ENCODE data around the gene NOL6. TPM values are rescaled to one million over a fixed set of nuclear protein-coding genes. Genes with fewer than 3 reads are reported as not detected.

Gene NOL6
- total RNA-seq, 1 experiment from 2014 or later: 36.4 TPM

- RAD21 ChIA-PET (ENCODE audit: low non-redundant PET in 1 of 2, low total read pairs in 2 of 2, uncharacterized antibody in 2 of 2, unreplicated experiment in 2 of 2): no interaction called here
- H3K27me3 ChIP-seq (ENCODE audit: insufficient read depth, low read length): no peaks in the 10 kb centered on the region
- DNase-seq (ENCODE audit: low read depth, low spot score) (no peak), ATAC-seq (no peak)
- peaks cover 39% of the 10 kb centered on the region for H3K79me2 ChIP-seq (ENCODE audit: insufficient read depth, low read length)
- peaks cover 23 to 47% of the 10 kb centered on the region in 2 experiments; a peak in 3 of 4 replicates for H3K36me3 ChIP-seq (ENCODE audit: control insufficient read depth in 1 of 2, insufficient read depth in 2 of 2, low read length in 2 of 2)
- H2AFZ ChIP-seq (ENCODE audit: low read depth, low read length, poor library complexity, severe bottlenecking): no peak overlapping the region
- H3K4me2 ChIP-seq (ENCODE audit: low read length): no peak overlapping the region
- H3K9me3 ChIP-seq (ENCODE audit: control insufficient read depth in 1 of 2, insufficient read depth in 1 of 2, low read depth in 1 of 2, low read length in 2 of 2): no peaks in the 10 kb centered on the region
- H4K20me1 ChIP-seq (ENCODE audit: insufficient read depth): no peaks in the 10 kb centered on the region
- no TSS peak for BruUV-seq (replicated peaks)
- H3K9me2 ChIP-seq (ENCODE audit: insufficient read depth): no peaks in the 10 kb centered on the region
- H3K9ac ChIP-seq (ENCODE audit: low read length): no peak overlapping the region
- CTCF ChIA-PET: interaction anchor here (1.7 kb wide), 1 partner anchor 96 kb away, joined by 4 read pairs; no protein-coding TSS in a partner anchor
- H3K4me3 ChIP-seq (replicated peaks in 1 of 2; ENCODE audit: low read depth in 1 of 2, low read length in 2 of 2): no peak overlapping the region
- intact Hi-C loops (cut with micrococcal nuclease): no loop called here
- no peak overlapping the region for H3K27ac ChIP-seq (ENCODE audit: low read depth, low read length)
- TF ChIP-seq EGR1 (IDR thresholded peaks at IDR 0.05; ENCODE audit: low read depth) (no peak), EZH2 (IDR thresholded peaks at IDR 0.05) (no peak), ZFX (IDR thresholded peaks at IDR 0.05) (no peak), EZH2phosphoT487 (IDR thresholded peaks at IDR 0.05; ENCODE audit: borderline replicate concordance) (no peak), JUND (IDR thresholded peaks at IDR 0.05) (no peak)
- TF ChIP-seq, protein P1, sequence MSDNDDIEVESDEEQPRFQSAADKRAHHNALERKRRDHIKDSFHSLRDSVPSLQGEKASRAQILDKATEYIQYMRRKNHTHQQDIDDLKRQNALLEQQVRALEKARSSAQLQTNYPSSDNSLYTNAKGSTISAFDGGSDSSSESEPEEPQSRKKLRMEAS (IDR thresholded peaks at IDR 0.05): no peak
- TF ChIP-seq, protein P2, sequence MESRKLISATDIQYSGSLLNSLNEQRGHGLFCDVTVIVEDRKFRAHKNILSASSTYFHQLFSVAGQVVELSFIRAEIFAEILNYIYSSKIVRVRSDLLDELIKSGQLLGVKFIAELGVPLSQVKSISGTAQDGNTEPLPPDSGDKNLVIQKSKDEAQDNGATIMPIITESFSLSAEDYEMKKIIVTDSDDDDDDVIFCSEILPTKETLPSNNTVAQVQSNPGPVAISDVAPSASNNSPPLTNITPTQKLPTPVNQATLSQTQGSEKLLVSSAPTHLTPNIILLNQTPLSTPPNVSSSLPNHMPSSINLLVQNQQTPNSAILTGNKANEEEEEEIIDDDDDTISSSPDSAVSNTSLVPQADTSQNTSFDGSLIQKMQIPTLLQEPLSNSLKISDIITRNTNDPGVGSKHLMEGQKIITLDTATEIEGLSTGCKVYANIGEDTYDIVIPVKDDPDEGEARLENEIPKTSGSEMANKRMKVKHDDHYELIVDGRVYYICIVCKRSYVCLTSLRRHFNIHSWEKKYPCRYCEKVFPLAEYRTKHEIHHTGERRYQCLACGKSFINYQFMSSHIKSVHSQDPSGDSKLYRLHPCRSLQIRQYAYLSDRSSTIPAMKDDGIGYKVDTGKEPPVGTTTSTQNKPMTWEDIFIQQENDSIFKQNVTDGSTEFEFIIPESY (IDR thresholded peaks at IDR 0.05; ENCODE audit: extremely low read depth, insufficient replicate concordance, low read length): no peak
- H3K4me1 ChIP-seq (ENCODE audit: control insufficient read depth in 1 of 2, insufficient read depth in 2 of 2, low read length in 2 of 2): peaks cover 8 to 16% of the 10 kb centered on the region in 2 experiments; a peak in 3 of 4 replicates
- POLR2A ChIA-PET: no interaction called here
Measured at GRCh38 chr9:33471361-33471760, 2.4 kb downstream of the NOL6 start.

DNA sequence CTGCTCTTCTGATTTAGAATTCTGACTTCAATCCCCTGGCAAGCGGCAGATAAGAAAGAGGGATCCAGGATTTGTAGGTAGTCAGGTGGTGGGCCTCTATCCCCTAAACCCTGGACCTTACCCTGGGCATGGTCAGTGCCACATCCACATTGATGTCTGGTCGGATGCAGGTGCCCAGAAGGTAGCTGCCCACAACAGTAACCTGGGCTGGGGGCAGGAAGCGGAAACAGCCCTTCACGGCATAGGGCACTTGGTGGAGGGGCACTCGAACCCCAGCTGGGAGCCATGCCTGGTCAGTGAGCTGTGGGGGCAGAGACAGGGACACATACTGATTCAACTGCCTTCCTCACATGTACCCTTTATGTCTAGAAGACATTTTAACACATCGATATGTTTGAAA, 3.8 kb downstream of the NOL6 start:
- ChIA-PET RAD21 (ENCODE audit: low non-redundant PET in 1 of 2, low total read pairs in 2 of 2, uncharacterized antibody in 2 of 2, unreplicated experiment in 2 of 2) (no interaction called here), POLR2A (no interaction called here)
- H4K20me1 ChIP-seq (ENCODE audit: insufficient read depth): no peaks in the 10 kb centered on the region

More for the DNA sequence above, 3.8 kb downstream of the NOL6 start:
- no TSS peak for BruUV-seq (replicated peaks)
- peaks cover 33 to 62% of the 10 kb centered on the region in 2 experiments for H3K36me3 ChIP-seq (ENCODE audit: control insufficient read depth in 1 of 2, insufficient read depth in 2 of 2, low read length in 2 of 2)
- no peak for DNase-seq (ENCODE audit: low read depth, low spot score)
- H2AFZ ChIP-seq (ENCODE audit: low read depth, low read length, poor library complexity, severe bottlenecking): no peak overlapping the region
- TF ChIP-seq JUND (IDR thresholded peaks at IDR 0.05) (no peak), POLR2A (IDR thresholded peaks at IDR 0.05; ENCODE audit: borderline replicate concordance, extremely low read depth, insufficient read depth, insufficient read length) (no peak), EZH2 (IDR thresholded peaks at IDR 0.05) (no peak), ZNF274 (IDR thresholded peaks at IDR 0.05; ENCODE audit: low read depth, low read length) (no peak), CTCF (IDR thresholded peaks at IDR 0.05 in 2 of 3, conservative IDR thresholded peaks at IDR 0.05 in 1 of 3; ENCODE audit: borderline replicate concordance in 1 of 3, insufficient read depth in 1 of 3, low read depth in 2 of 3, low read length in 2 of 3) (no peak), ZFX (IDR thresholded peaks at IDR 0.05) (no peak)
- TF ChIP-seq, protein P2 (IDR thresholded peaks at IDR 0.05; ENCODE audit: extremely low read depth, insufficient replicate concordance, low read length): no peak
- H3K9ac ChIP-seq (ENCODE audit: low read length): no peak overlapping the region
- H3K27me3 ChIP-seq (ENCODE audit: insufficient read depth, low read length): no peaks in the 10 kb centered on the region
- no peaks in the 10 kb centered on the region for H3K9me3 ChIP-seq (ENCODE audit: control insufficient read depth in 1 of 2, insufficient read depth in 1 of 2, low read depth in 1 of 2, low read length in 2 of 2)
- no peak overlapping the region for H3K4me3 ChIP-seq (replicated peaks in 1 of 2; ENCODE audit: low read depth in 1 of 2, low read length in 2 of 2)
- peaks cover 39% of the 10 kb centered on the region for H3K79me2 ChIP-seq (ENCODE audit: insufficient read depth, low read length)
- H3K4me1 ChIP-seq (ENCODE audit: control insufficient read depth in 1 of 2, insufficient read depth in 2 of 2, low read length in 2 of 2): peaks cover 8 to 16% of the 10 kb centered on the region in 2 experiments; a peak in 3 of 4 replicates
- H3K4me2 ChIP-seq (ENCODE audit: low read length): no peak overlapping the region
- ATAC-seq: no peak
- no peaks in the 10 kb centered on the region for H3K9me2 ChIP-seq (ENCODE audit: insufficient read depth)
- H3K27ac ChIP-seq (ENCODE audit: low read depth, low read length): no peak overlapping the region
- CTCF ChIA-PET: no interaction called here
- intact Hi-C loops (cut with micrococcal nuclease): no loop called here

Data from HCT116 (cell line).